Effector memory CD4-positive, alpha-beta T cell (primary cell): ENCODE results near the gene SP5.

Source experiments
- DNase-seq, 3 donors: peaks; one replicate each; pipeline ENCODE4 v3.0.0-alpha.2; 2020
- H3K27ac ChIP-seq: 2 replicates; pipeline ENCODE4 v1.7.0; 2013; ENCODE audit warnings: mild to moderate bottlenecking, low read length, moderate library complexity; ENCODE audit not compliant: insufficient read depth, poor library complexity, severe bottlenecking
- H3K27me3 ChIP-seq: replicated peaks from 2 replicates; pipeline ENCODE4 v1.7.0; 2013; ENCODE audit warnings: mild to moderate bottlenecking, low read length; ENCODE audit not compliant: insufficient read depth, control insufficient read depth, poor library complexity, severe bottlenecking
- H3K36me3 ChIP-seq: 2 replicates; pipeline ENCODE4 v1.7.0; 2013; ENCODE audit warnings: mild to moderate bottlenecking, low read length, moderate library complexity; ENCODE audit not compliant: control insufficient read depth, insufficient read depth
- H3K4me1 ChIP-seq: 2 replicates; pipeline ENCODE4 v1.7.0; 2013; ENCODE audit warnings: low read length, mild to moderate bottlenecking; ENCODE audit not compliant: control insufficient read depth, insufficient read depth, poor library complexity, severe bottlenecking
- H3K4me3 ChIP-seq: 2 replicates; pipeline ENCODE4 v1.7.0; 2013; ENCODE audit warnings: low read length, low read depth, mild to moderate bottlenecking; ENCODE audit not compliant: insufficient read depth, poor library complexity, severe bottlenecking
- H3K9me3 ChIP-seq: 2 replicates; pipeline ENCODE4 v1.7.0; 2013; ENCODE audit warnings: mild to moderate bottlenecking, low read length, moderate library complexity; ENCODE audit not compliant: control insufficient read depth

SP5 gene

GRCh38 chr2:170710609-170710979, 4.5 kb upstream of the SP5 start:
- no peak overlapping the region for H3K27ac ChIP-seq
- no peak overlapping the region for H3K4me3 ChIP-seq
- no peaks in the 10 kb centered on the region for H3K36me3 ChIP-seq
- H3K27me3 ChIP-seq: peaks cover 39% of the 10 kb centered on the region
- H3K9me3 ChIP-seq: no peaks in the 10 kb centered on the region
- no peak for DNase-seq
- H3K4me1 ChIP-seq: peaks cover 23% of the 10 kb centered on the region

GRCh38 chr2:170711196-170711773, 3.9 kb upstream of the SP5 start:
- no peaks in the 10 kb centered on the region for H3K36me3 ChIP-seq
- H3K4me1 ChIP-seq: peaks cover 29% of the 10 kb centered on the region
- no peak overlapping the region for H3K4me3 ChIP-seq
- H3K9me3 ChIP-seq: no peaks in the 10 kb centered on the region
- H3K27ac ChIP-seq: no peak overlapping the region
- no peak for DNase-seq
- H3K27me3 ChIP-seq: peaks cover 46% of the 10 kb centered on the region

GRCh38 chr2:170711774-170712652, 3.1 kb upstream of the SP5 start:
- Histone ChIP-seq H3K4me3 (no peak overlapping the region), H3K4me1 (peaks cover 35% of the 10 kb centered on the region), H3K27ac (no peak overlapping the region), H3K9me3 (no peaks in the 10 kb centered on the region), H3K36me3 (no peaks in the 10 kb centered on the region), H3K27me3 (peaks cover 53% of the 10 kb centered on the region)
- no peak for DNase-seq

GRCh38 chr2:170712653-170713542, 2.2 kb upstream of the SP5 start:
- Histone ChIP-seq H3K4me3 (no peak overlapping the region), H3K9me3 (no peaks in the 10 kb centered on the region), H3K36me3 (no peaks in the 10 kb centered on the region), H3K4me1 (peaks cover 40% of the 10 kb centered on the region), H3K27ac (no peak overlapping the region), H3K27me3 (peaks cover 62% of the 10 kb centered on the region)
- no peak for DNase-seq

- Histone ChIP-seq H3K27ac (no peak overlapping the region), H3K36me3 (no peaks in the 10 kb centered on the region), H3K4me1 (peaks cover 40% of the 10 kb centered on the region), H3K9me3 (no peaks in the 10 kb centered on the region), H3K27me3 (peaks cover 70% of the 10 kb centered on the region), H3K4me3 (peak overlapping the region; percentile 54)
- DNase-seq: no peak
Measured at GRCh38 chr2:170713543-170714380, 1.4 kb upstream of the SP5 start.

GRCh38 chr2:170714381-170715061, 616 bp upstream of the SP5 start:
- H3K27ac ChIP-seq: no peak overlapping the region
- H3K9me3 ChIP-seq: no peaks in the 10 kb centered on the region
- H3K4me1 ChIP-seq: peaks cover 40% of the 10 kb centered on the region
- peaks cover 73% of the 10 kb centered on the region for H3K27me3 ChIP-seq
- peak overlapping the region; percentile 54 for H3K4me3 ChIP-seq
- no peaks in the 10 kb centered on the region for H3K36me3 ChIP-seq
- DNase-seq: no peak

GRCh38 chr2:170715932-170716777, 1.0 kb downstream of the SP5 start:
- Histone ChIP-seq H3K9me3 (no peaks in the 10 kb centered on the region), H3K27ac (no peak overlapping the region), H3K4me1 (peaks cover 40% of the 10 kb centered on the region), H3K27me3 (peaks cover 76% of the 10 kb centered on the region), H3K36me3 (no peaks in the 10 kb centered on the region), H3K4me3 (peak overlapping the region; percentile 54)
- DNase-seq: no peak

- peaks cover 76% of the 10 kb centered on the region for H3K27me3 ChIP-seq
- DNase-seq: no peak
Measured at GRCh38 chr2:170716851-170717598, 1.9 kb downstream of the SP5 start.

More at GRCh38 chr2:170716851-170717598, 1.9 kb downstream of the SP5 start:
- no peaks in the 10 kb centered on the region for H3K36me3 ChIP-seq
- peaks cover 40% of the 10 kb centered on the region for H3K4me1 ChIP-seq
- no peaks in the 10 kb centered on the region for H3K9me3 ChIP-seq
- H3K27ac ChIP-seq: no peak overlapping the region
- peak overlapping the region; percentile 29 for H3K4me3 ChIP-seq
